Activated T-cell treated with anti-CD3 and anti-CD28 coated beads, Interleukin-2, amount 50 U/mL, for 1 hour (primary cell): ENCODE results near the gene GNAT3.

Source experiments
- DNase-seq: peaks from one replicate; pipeline ENCODE4 v3.0.0-alpha.2; 2020

Gene GNAT3

GRCh38 chr7:80460857-80461256 lies 51.0 kb downstream of the GNAT3 start:
- no peak for DNase-seq

GRCh38 chr7:80459776-80460510 lies 51.9 kb downstream of the GNAT3 start:
- DNase-seq, result no peak

GRCh38 chr7:80458822-80459725 lies 52.8 kb downstream of the GNAT3 start:
- DNase-seq, result no peak

GRCh38 chr7:80453699-80454340 lies 58.0 kb downstream of the GNAT3 start:
- no peak for DNase-seq

- no peak for DNase-seq
Measured at GRCh38 chr7:80450621-80451308, 61.1 kb downstream of the GNAT3 start.

GRCh38 chr7:80449836-80450235 lies 62.0 kb downstream of the GNAT3 start:
- DNase-seq, result no peak

- no peak for DNase-seq
Measured at GRCh38 chr7:80445351-80445750, 66.5 kb downstream of the GNAT3 start.

- no peak for DNase-seq
Measured at GRCh38 chr7:80444811-80445210, 67.1 kb downstream of the GNAT3 start.

GRCh38 chr7:80443325-80443724 lies 68.5 kb downstream of the GNAT3 start:
- no peak for DNase-seq

- DNase-seq, result no peak
Measured at GRCh38 chr7:80440883-80441282, 71.0 kb downstream of the GNAT3 start.

GRCh38 chr7:80439894-80440821 lies 71.7 kb downstream of the GNAT3 start:
- no peak for DNase-seq

- no peak for DNase-seq
Measured at GRCh38 chr7:80435521-80435920, 76.3 kb downstream of the GNAT3 start.

GRCh38 chr7:80434047-80434446 lies 77.8 kb downstream of the GNAT3 start:
- no peak for DNase-seq

- DNase-seq, result no peak
Measured at GRCh38 chr7:80432166-80432565, 79.7 kb downstream of the GNAT3 start.

GRCh38 chr7:80429181-80429580 lies 82.7 kb downstream of the GNAT3 start:
- DNase-seq, result no peak

- DNase-seq, result no peak
Measured at GRCh38 chr7:80428161-80429054, 83.5 kb downstream of the GNAT3 start.

GRCh38 chr7:80427218-80427617 lies 84.6 kb downstream of the GNAT3 start:
- DNase-seq, result no peak

- DNase-seq, result no peak
Measured at GRCh38 chr7:80420876-80421275, 91.0 kb downstream of the GNAT3 start.

- no peak for DNase-seq
Measured at GRCh38 chr7:80417211-80417793, 94.6 kb downstream of the GNAT3 start.

- no peak for DNase-seq
Measured at GRCh38 chr7:80415522-80415921, 96.3 kb downstream of the GNAT3 start.
